IgD-negative memory B cell (primary cell): ENCODE measurements around the gene PXK. TPM values are rescaled to one million over a fixed set of nuclear protein-coding genes. Genes with fewer than 3 reads are reported as not detected.
"Not testable (repeated sequence)": the region's sequence is repeated elsewhere in the genome, so short reads cannot be mapped to it uniquely, and the experiment has no call there.

Source experiments
- H3K27ac Mint-ChIP-seq, 3 donors: one replicate each; pipeline ENCODE4 v1.8.0; 2020 to 2022; ENCODE audit warnings: mild to moderate bottlenecking in 3 of 3, mixed read lengths in 3 of 3, moderate library complexity in 1 of 3
- H3K27me3 Mint-ChIP-seq: one replicate; pipeline ENCODE4 v1.8.0; 2021; ENCODE audit warnings: mixed read lengths
- H3K36me3 Mint-ChIP-seq: one replicate; pipeline ENCODE4 v1.8.0; 2020; ENCODE audit warnings: mild to moderate bottlenecking, mixed read lengths
- H3K4me1 Mint-ChIP-seq, 3 donors: one replicate each; pipeline ENCODE4 v1.8.0; 2020 to 2022; ENCODE audit warnings: mixed read lengths in 3 of 3, mild to moderate bottlenecking in 1 of 3
- H3K4me3 Mint-ChIP-seq, 4 donors: one replicate each; pipeline ENCODE4 v1.8.0; 2020 to 2022; ENCODE audit warnings: mild to moderate bottlenecking in 4 of 4, mixed read lengths in 4 of 4, moderate library complexity in 3 of 4
- H3K9me3 Mint-ChIP-seq, 3 donors: one replicate each; pipeline ENCODE4 v1.8.0; 2020 to 2021; ENCODE audit warnings: mixed read lengths in 3 of 3, mild to moderate bottlenecking in 1 of 3
- polyA plus RNA-seq: library from polyadenylated mRNA; unstranded; fragments of 300-500 nt; fragmentation: Illumina TruSeq; gene quantifications from one replicate; pipeline ENCODE4 v1.2.3, GENCODE V29; 2021

PXK gene
- polyA plus RNA-seq, result 92.3 TPM

GRCh38 chr3:58332575-58333188 lies at the start of gene PXK:
PXK (plus strand) TSS chr3:58332892; CDS start chr3:58332989, 97 bp downstream.
- Mint-ChIP-seq H3K4me3 (peak within 1 kb of the TSS; percentile 95 to 100 (median 100)), H3K27me3 (no peaks in the 10 kb centered on the region), H3K36me3 (peaks cover 2% of the 10 kb centered on the region), H3K4me1 (peaks cover 25 to 36% (median 30%) of the 10 kb centered on the region in 3 donors), H3K9me3 (no peaks in the 10 kb centered on the region), H3K27ac (peak within 1 kb of the TSS; percentile 91 to 97 (median 97))

GRCh38 chr3:58285334-58285733 lies 47.4 kb upstream of the PXK start:
- Mint-ChIP-seq H3K9me3 (no peaks in the 10 kb centered on the region), H3K27ac (no peak overlapping the region), H3K4me3 (no peak overlapping the region), H3K27me3 (no peaks in the 10 kb centered on the region), H3K4me1 (peaks cover 0 to 2% (median 0%) of the 10 kb centered on the region in 3 donors), H3K36me3 (peaks cover 5% of the 10 kb centered on the region)

GRCh38 chr3:58287354-58287753 lies 45.3 kb upstream of the PXK start:
- no peaks in the 10 kb centered on the region for H3K27me3 Mint-ChIP-seq
- H3K9me3 Mint-ChIP-seq, result no peaks in the 10 kb centered on the region
- no peak overlapping the region for H3K27ac Mint-ChIP-seq
- peaks cover 0 to 2% (median 0%) of the 10 kb centered on the region in 3 donors for H3K4me1 Mint-ChIP-seq
- peaks cover 5% of the 10 kb centered on the region for H3K36me3 Mint-ChIP-seq
- H3K4me3 Mint-ChIP-seq, result no peak overlapping the region

GRCh38 chr3:58288011-58288728 lies 44.5 kb upstream of the PXK start:
- Mint-ChIP-seq H3K27me3 (no peaks in the 10 kb centered on the region), H3K27ac (peak overlapping the region in 1 of 3 donors; percentile 73), H3K4me1 (peaks cover 0 to 2% (median 0%) of the 10 kb centered on the region in 3 donors), H3K9me3 (no peaks in the 10 kb centered on the region), H3K36me3 (peaks cover 4% of the 10 kb centered on the region), H3K4me3 (no peak overlapping the region)

- H3K9me3 Mint-ChIP-seq, H3K27me3 Mint-ChIP-seq, H3K4me3 Mint-ChIP-seq, H3K4me1 Mint-ChIP-seq, H3K27ac Mint-ChIP-seq, H3K36me3 Mint-ChIP-seq: not testable (repeated sequence)
Observed at GRCh38 chr3:58288964-58289613, 43.6 kb upstream of the PXK start.

GRCh38 chr3:58290446-58290845 lies 42.2 kb upstream of the PXK start:
- H3K36me3 Mint-ChIP-seq, H3K27me3 Mint-ChIP-seq, H3K9me3 Mint-ChIP-seq, H3K4me1 Mint-ChIP-seq, H3K4me3 Mint-ChIP-seq, H3K27ac Mint-ChIP-seq: not testable (repeated sequence)

- H3K27ac Mint-ChIP-seq, result peak overlapping the region in 1 of 3 donors; percentile 31
- no peaks in the 10 kb centered on the region for H3K27me3 Mint-ChIP-seq
- H3K4me3 Mint-ChIP-seq, result no peak overlapping the region
- H3K36me3 Mint-ChIP-seq, result no peaks in the 10 kb centered on the region
- H3K4me1 Mint-ChIP-seq, result peaks cover 0 to 2% (median 0%) of the 10 kb centered on the region in 3 donors
- H3K9me3 Mint-ChIP-seq, result peaks cover 0 to 2% (median 0%) of the 10 kb centered on the region in 3 donors
Observed at GRCh38 chr3:58291671-58292338, 40.9 kb upstream of the PXK start.

GRCh38 chr3:58292866-58293265 lies 39.8 kb upstream of the PXK start:
- Mint-ChIP-seq H3K36me3 (no peaks in the 10 kb centered on the region), H3K27me3 (no peaks in the 10 kb centered on the region), H3K9me3 (peaks cover 0 to 2% (median 0%) of the 10 kb centered on the region in 3 donors), H3K4me1 (peaks cover 0 to 2% (median 0%) of the 10 kb centered on the region in 3 donors), H3K27ac (no peak overlapping the region), H3K4me3 (no peak overlapping the region)

GRCh38 chr3:58293516-58293915 lies 39.2 kb upstream of the PXK start:
- H3K9me3 Mint-ChIP-seq, result peaks cover 0 to 2% (median 0%) of the 10 kb centered on the region in 3 donors
- H3K36me3 Mint-ChIP-seq, result no peaks in the 10 kb centered on the region
- no peaks in the 10 kb centered on the region for H3K27me3 Mint-ChIP-seq
- peaks cover 0 to 2% (median 0%) of the 10 kb centered on the region in 3 donors for H3K4me1 Mint-ChIP-seq
- no peak overlapping the region for H3K4me3 Mint-ChIP-seq
- H3K27ac Mint-ChIP-seq, result peak overlapping the region in 1 of 3 donors; percentile 23

GRCh38 chr3:58296269-58296668 lies 36.4 kb upstream of the PXK start:
- H3K27ac Mint-ChIP-seq, result peak overlapping the region in 1 of 3 donors; percentile 54
- H3K9me3 Mint-ChIP-seq, result peaks cover 0 to 2% (median 1%) of the 10 kb centered on the region in 3 donors

GRCh38 chr3:58296843-58297242 lies 35.8 kb upstream of the PXK start:
- Mint-ChIP-seq H3K27me3 (peaks cover 2% of the 10 kb centered on the region), H3K4me1 (no peaks in the 10 kb centered on the region), H3K27ac (peak overlapping the region in 1 of 3 donors; percentile 54), H3K9me3 (peaks cover 0 to 4% (median 2%) of the 10 kb centered on the region in 3 donors), H3K36me3 (no peaks in the 10 kb centered on the region), H3K4me3 (peak overlapping the region in 1 of 4 donors; percentile 7)

More at GRCh38 chr3:58296269-58296668, 36.4 kb upstream of the PXK start:
- Mint-ChIP-seq H3K36me3 (no peaks in the 10 kb centered on the region), H3K4me3 (no peak overlapping the region), H3K4me1 (peaks cover 0 to 2% (median 0%) of the 10 kb centered on the region in 3 donors), H3K27me3 (no peaks in the 10 kb centered on the region)

GRCh38 chr3:58298190-58298589 lies 34.5 kb upstream of the PXK start:
- H3K4me3 Mint-ChIP-seq, result no peak overlapping the region
- H3K36me3 Mint-ChIP-seq, result no peaks in the 10 kb centered on the region
- H3K9me3 Mint-ChIP-seq, result peaks cover 0 to 4% (median 2%) of the 10 kb centered on the region in 3 donors
- H3K4me1 Mint-ChIP-seq, result no peaks in the 10 kb centered on the region
- H3K27ac Mint-ChIP-seq, result no peak overlapping the region
- peaks cover 2% of the 10 kb centered on the region for H3K27me3 Mint-ChIP-seq

- H3K4me1 Mint-ChIP-seq, result no peaks in the 10 kb centered on the region
- H3K4me3 Mint-ChIP-seq, result no peak overlapping the region
- H3K27me3 Mint-ChIP-seq, result peaks cover 2% of the 10 kb centered on the region
- peaks cover 0 to 4% (median 2%) of the 10 kb centered on the region in 3 donors for H3K9me3 Mint-ChIP-seq
- H3K36me3 Mint-ChIP-seq, result no peaks in the 10 kb centered on the region
- no peak overlapping the region for H3K27ac Mint-ChIP-seq
Observed at GRCh38 chr3:58299075-58299474, 33.6 kb upstream of the PXK start.

- H3K4me3 Mint-ChIP-seq, result no peak overlapping the region
Observed at GRCh38 chr3:58299839-58300516, 32.7 kb upstream of the PXK start.

More at GRCh38 chr3:58299839-58300516, 32.7 kb upstream of the PXK start:
- peaks cover 2% of the 10 kb centered on the region for H3K27me3 Mint-ChIP-seq
- H3K27ac Mint-ChIP-seq, result peak overlapping the region in 1 of 3 donors; percentile 74
- peaks cover 0 to 4% (median 2%) of the 10 kb centered on the region in 3 donors for H3K9me3 Mint-ChIP-seq
- H3K4me1 Mint-ChIP-seq, result no peaks in the 10 kb centered on the region
- H3K36me3 Mint-ChIP-seq, result no peaks in the 10 kb centered on the region
